ENCODE data around the gene NCOA5.

The NCOA5 gene

GRCh38 chr20:46011631-46012482 lies 77.9 kb downstream of the NCOA5 start:
- DNase-seq: no peak
